ENCODE measurements around the gene CDH23.

Gene CDH23

DNA sequence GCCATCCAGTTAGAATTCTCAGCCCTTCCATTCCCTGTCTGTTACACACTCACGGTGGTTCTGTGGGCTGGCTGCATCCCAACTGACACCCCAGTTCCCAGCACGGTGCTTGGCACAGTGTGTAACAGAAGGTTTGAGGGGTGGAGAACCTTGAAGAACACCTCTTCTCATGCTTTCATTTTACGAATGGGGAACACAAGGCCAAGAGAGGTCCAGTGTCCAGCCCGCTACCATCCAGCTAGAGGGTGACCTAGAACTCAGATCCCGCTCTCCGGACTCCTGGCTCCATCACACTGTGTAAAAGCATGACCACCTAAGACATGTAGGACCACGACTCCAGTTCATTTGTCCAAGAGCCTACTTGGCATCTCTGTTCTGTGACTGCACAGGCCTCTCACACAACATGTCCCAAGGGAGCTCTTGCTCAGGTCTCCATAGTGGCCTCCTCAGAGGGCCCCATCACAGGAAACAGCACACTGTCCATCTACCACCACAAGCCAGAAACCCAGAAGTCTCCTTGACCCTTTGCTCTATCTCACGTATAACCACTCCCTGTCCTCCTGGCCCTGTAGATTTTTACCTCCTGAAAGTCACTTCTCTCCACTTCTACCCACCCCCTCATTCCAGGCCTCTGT, 2.8 kb upstream of the CDH23 start:
- no peak for FAIRE-seq

DNA sequence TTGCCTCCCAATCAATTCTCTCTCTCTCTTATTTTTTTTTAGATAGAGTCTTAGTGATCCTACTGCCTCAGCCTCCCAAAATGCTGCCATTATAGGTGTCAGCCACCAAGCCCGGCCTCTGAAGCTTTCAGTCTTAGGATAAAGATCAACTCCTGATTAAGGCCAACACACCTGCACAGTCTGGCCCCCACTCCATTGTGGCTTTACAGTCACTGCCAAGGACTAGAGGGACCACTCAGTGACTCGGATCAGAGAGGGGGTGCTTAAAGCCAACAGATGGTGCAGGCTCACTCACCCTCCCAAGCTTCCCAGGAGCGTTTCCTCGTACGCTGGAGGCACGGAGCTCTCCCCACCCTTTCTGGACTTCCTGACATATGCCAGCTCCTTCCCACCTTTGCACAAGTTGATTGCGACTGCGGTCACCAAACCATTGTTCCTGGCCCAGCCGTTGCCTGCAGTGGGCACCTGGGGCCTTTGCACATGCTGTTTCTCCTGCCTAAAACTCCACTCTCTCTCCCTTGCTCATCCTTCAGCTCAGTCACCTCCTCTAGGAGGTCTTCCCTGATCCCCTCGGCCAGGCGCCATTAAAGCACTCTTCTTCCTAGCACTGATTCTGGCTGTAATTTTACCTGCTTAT, 1.7 kb upstream of the CDH23 start:
- no peak for FAIRE-seq

DNA sequence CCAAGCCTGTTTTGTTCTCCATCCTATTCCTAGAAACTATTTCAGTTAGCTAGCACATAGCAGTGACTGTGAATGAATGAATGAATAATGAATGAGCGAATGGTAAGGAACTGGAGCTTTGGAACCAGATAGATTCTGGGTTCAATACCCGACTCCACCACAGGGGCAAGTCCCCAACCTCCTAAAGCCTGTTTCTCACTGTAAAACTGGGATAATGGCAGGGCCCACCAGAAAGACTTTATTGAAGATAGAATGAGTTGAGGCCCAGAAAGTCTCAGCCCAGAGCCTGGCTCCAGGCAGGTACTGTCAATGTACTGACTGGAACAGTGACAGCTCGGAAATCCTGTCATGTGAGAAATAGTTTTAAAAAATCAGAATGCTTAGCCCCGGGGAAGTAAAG, 1.1 kb upstream of the CDH23 start:
- FAIRE-seq, result no peak

DNA sequence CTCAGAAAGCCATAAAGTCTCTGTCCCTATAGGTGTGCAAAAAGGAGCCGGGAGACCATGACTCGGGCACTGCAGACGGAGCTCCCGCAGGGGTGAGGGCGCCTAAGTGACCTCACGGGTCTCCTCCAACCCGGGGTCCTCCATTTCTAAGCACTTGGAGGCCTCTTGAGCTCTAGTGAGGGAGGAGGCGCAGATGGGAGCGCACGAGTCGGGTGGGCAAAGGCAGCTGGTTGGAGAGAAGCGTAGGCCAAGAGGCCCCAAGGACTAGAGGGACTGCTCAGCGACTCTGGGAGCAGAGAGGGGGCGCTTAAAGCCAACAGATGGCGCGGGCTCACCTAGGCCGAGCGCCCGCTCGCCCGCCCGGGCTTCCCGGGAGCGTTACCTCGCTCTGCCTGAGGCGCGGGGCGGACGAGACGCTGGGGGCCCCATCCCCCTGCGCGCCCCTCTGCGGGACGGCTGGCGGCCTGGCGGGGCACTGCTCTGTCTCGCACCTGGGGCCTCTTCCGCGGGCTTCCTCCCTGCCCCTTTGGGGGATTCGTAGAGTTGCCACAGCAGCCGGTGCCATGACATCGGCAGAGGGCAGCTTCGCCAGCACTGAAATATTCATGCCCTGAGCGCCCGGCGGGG, 523 bp upstream of the CDH23 start:
- no peak for FAIRE-seq

DNA sequence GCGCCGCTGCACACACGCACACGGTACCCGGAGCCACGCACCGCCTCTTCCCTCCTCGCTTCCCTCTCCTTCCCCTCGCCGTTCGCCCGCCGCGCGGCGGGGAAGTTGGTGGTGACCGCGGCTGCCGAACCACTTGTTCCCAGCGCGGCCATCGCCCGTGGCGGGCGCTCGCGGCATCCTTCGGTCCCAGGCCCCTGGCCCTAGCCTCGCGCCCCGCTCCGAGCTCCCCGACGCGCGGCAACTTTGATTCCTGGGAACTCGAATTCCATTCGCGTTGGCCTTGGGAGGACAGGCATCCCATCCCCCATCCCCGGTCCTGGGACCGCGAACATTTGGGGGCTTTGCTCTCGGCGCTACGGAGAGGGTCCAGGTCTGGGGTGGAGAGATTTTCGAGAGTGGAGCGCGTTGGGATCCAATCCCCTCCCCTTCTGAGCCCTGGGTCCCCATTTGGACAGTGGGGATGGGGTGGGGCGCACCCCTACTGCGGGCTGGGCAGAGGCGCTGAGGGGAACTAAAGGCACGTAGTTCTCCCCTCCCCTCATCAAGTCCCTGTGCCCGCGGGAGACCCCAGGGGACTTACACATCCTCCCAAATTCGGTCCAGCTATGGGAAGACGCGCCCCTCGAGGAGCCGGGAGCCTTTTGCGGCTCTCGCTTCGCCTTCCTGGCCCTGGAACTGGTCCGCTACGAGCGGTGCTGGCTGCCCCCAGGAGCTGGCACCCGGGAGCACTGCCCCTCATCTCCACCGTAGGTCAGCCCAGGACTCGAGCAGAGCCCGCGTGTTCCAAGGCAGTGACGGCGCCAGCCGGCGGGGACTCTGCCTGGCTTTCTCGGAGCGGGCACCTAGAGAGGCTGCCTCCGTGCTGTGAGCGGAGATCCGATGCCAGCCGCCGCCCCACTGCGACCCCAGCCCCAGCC, 834 bp downstream of the CDH23 start:
- no peak for FAIRE-seq

DNA sequence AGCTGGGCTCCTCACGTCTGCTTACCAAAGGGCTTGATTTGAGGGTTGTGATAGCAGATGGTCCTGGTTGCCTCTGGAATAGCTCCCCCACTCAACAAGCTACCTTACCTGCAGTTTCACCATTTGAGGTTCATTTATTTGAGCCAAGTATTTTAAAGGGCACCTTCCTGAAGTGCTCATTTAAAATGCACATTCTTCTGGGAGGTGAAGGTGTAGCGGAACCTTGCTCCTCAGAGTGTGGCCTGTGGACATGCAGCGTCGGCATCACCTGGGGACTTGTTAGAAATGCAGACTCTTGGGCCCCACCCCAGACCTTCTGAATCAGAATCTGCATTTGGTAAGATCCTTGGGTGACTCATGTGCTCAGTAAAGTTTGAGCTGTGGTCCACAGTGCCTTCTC, 2.3 kb downstream of the CDH23 start:
- no peak for FAIRE-seq

DNA sequence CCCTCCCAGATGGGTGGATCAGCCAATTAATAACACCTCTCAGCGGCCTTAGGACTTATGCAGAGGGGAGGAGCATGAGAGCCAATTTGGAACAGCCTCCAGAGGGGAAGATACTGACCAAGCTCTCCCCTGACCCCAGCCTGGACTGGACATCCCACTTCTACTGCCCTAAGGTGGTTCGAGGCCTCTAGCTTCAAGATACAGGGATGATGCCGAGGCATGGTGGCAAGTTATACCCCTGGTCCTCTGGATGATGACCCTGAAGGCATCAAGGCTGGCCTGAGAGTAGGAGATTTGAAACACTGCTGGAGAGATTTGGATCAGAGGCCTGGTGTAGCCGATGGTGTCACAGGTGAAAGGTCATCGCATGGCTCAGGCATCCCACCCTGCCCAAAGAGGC, 3.2 kb downstream of the CDH23 start:
- no peak for FAIRE-seq

DNA sequence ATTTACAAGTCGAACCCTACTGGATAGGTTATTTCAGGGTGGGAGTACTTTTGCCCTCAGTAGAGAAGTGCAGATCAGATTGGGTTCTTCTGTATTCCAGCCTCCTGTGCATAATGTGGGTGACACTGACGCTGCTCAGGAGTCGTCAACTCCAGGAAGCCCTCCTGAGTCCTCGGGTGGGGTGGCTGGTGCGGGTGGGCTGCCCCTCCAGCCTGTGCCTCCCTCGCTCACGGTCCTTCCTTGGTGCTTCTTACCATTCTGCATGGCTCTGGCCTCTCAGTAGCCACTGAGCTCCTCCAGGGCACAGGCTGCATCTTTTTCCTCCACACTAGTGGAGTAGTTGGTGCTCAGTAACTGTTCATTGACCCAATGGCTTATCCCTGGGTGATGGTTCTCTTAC, 4.3 kb downstream of the CDH23 start:
- no peak for FAIRE-seq

DNA sequence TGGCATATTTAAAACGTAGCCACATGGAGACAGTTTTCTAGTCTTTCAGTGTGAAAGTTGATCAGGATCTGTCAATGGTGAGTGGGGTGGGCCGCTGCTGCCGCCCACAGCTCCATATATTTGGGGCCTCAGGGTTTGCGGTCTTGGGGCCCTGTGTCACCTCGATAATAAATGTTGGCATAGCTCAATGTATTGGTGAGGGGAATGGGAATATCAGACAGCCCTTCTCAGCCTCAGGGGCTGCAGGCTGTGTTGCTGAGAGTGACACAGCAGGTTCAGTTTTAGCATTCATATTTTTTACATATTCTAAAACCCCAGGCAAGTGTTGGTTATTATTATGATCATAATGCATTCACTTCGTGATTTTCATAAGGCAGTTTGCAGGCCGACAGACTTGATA, 5.3 kb downstream of the CDH23 start:
- no peak for FAIRE-seq

DNA sequence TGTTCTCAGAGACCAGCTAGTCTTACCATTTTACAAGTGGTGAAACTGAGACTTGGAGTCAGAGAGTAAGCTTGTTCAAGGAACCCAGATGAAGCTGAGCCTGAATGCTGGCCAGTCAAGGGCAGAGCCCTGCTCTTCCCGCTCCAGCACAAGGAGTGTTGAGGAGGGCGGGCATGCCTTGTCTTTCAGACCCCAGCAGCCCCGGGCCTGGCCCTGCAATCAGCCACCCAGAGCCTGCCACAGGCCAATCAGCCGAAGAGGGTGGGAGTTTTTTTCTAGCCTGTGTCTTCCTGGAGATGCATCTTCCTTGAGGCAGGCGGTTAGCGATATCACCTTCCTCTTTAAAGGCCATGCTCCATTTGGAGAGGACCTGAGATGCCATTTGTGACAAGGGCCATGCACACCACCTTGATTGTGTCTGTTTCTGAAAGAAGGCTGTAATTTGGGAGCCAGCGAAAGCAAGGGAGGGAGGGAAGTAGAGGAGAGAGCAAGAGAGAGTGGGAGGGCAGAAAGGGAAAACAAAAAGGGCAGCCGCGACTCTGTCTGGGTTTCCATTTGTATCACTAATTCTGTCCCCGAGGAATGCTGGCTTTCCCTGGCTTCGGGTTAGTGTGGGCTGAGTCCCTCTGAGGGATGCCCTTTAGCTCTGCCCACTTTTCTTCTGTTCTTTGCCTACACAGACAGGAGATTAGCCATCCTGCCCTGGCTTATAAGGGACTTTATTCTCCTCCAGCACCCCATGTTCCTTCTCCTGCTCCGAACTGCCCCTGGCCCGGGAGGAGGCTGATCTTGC, 8.0 kb downstream of the CDH23 start:
- no peak for FAIRE-seq

DNA sequence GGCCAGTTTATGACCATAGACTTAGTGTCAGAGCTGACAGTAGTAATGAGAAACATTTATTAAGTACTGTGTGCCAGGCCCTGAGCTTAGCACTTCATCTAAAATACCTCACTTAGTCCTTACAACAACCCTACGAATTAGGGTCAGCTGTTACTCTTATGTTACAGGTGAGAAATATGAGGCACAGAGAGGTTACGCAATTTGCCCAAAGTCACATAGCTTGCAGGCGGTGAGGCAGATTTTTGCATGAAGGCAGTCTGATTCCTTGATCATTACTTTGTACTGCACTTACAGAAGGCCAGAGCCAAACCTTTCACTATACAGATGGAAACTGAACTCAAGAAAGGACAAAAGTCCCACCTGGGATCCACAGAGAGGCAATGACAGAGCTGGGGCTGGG, 10.2 kb downstream of the CDH23 start:
- FAIRE-seq, result no peak

DNA sequence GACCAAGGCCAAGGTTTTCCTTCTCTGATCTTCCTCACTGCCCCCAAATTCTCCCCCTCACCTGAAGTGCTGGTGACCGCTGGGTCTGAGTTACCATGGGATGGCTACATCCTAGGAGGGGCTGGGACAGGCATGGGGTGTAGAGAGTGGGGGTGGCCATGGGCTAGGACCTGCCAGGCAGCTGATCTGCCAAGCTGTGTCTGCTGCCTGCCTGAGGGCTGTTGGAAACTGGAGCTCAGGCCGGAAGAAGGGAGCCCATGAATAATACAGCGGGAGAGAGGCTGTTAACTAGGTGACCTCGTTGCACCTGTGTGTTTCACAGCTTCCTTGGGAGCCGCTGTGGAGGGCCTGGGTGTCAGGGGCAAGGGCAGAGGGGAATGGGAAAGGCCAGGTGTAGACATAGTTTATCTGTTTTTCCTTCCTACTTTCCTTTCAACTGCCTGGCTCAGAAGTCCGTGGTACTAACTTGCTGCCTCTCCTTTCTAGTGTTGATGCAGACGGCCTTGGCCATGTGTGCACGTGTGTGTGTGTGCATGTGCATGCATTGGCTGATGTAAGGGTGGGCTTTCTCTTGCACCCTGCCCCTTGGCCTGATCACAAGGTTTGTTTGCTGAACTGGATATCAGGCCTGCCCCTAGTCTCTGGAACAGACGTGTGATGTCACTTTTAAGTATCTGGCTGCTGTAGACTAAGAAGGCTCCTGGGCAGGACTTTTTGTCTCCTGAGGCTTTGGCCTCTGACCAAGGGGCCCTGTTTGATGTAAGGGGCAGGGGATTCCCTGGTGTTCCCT, 11.9 kb downstream of the CDH23 start:
- FAIRE-seq, result no peak

DNA sequence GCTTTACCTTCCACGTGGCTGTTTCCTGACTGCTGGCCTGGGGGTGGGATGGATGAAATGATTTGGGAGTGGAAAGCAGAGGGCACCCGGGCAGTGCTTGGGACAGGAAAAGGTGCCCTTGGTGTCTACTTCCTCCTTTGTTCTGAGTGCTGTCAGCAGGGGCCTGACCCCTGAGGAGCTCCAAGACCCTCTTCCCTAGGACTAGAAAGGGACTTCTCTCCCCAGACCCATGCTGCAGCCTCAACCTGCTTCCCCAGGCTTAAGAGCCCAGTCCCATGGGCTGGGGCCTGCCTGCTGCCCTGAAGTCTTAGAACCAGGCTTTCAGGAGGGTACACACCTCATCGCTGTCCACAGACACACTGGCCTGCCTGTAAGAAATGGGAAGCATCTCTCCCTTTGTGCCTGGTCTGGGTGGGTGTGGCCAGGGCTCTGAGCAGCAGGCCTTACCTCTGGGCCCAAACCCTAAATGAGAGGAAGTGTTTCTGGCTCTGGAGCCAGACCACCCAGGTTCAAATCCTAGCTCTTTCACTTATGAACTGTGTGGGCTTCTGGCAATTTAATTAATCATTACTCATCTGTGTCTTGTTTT, 12.9 kb downstream of the CDH23 start:
- FAIRE-seq, result no peak

DNA sequence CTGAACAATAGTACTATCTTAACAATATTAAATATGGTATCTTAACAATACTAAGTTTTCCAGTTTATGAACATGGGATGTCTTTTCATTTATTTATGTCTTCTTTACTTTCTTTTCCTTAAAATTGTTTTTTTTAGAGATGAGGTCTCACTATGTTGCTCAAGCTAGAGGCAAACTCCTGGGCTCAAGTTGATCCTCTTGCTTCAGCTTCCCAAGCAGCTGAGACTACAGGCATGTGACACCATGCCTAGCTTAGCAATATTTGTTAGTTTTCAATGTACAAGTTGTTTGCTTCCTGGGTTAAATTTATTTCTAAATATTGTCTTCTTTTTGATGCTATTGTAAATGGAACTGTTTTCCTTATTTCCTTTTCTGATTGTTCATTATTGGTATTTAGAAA, 16.9 kb downstream of the CDH23 start:
- no peak for FAIRE-seq

DNA sequence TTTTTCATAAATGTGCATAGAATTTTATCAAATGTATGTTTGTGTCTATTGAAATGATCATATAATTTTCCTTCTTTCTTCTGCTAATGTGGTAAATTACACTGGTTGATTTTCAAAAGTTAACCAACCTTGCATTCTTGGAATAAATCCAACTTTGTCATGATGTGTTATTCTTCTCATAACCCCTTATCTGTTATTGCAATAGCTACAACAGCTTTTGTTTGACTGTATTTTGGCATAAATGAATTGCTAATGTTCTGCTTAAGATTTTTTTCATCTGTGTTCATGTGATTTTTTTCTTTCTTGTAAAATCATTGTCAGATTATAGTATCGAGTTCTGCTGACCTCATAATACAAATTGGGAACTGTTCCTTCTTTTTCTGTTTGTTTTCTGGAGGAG, 17.6 kb downstream of the CDH23 start:
- FAIRE-seq, result no peak

DNA sequence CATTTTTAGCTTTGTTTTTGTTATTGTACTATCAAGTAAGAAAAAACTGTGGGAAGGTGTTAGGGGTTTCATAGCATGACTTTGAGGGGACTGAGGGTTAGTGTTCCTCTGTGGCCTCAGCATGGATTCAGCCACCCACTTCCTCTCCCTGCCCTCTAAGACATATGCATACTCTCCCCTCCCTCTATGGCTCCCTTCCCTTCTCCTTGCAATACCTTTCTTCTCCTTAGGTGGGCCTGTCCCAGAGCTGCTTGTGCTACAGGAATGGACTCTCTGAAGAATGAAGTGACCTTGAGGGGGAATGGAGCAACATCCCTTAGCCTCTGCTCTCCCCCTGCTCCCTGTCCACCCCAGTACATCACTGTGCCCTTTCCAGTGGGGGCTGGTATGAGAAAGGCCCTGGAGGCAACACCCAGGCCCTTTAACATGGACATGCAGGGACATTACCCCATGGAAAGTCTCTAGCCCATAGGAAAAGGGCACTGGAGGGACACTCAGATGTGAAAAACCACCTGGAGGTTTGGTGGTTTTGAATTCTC, 22.4 kb downstream of the CDH23 start:
- FAIRE-seq, result no peak

DNA sequence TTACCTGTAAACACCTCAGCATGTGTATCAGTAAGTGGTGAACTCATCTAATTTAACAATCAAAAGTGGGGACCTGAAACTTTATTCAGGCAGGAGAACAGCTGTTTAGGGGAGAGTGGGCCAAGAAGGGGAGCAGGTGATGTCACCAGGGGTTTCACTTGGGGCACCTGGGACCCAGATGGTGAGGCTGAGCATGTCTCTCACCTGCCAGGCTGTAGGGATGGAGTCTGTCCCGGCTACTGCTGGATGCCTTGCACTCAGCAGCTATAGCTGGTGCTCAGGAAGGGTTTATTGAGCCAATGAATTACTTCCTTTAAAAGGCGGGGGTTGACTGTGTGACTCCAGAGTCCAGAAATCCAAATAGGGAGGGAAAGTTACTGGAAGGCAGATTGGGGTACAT, 23.0 kb downstream of the CDH23 start:
- FAIRE-seq, result no peak

DNA sequence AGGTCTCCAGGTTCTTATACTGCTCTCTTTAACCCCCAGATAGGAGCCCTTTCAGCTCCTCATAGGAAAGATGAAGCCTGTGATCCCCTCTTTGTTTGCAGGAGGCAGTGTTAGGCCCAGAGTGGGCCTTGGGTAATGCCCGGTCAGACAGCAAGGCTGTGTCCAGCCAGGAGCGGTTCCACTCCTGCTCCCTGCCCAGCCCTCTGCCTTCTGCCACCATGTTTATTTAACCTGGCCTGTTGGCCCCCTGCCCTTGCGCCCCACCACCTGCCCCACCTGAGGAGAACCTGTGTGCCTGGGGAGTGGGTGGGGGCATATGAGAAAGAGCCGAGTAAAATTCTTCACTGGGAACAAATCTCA, 24.3 kb downstream of the CDH23 start:
- no peak for FAIRE-seq

DNA sequence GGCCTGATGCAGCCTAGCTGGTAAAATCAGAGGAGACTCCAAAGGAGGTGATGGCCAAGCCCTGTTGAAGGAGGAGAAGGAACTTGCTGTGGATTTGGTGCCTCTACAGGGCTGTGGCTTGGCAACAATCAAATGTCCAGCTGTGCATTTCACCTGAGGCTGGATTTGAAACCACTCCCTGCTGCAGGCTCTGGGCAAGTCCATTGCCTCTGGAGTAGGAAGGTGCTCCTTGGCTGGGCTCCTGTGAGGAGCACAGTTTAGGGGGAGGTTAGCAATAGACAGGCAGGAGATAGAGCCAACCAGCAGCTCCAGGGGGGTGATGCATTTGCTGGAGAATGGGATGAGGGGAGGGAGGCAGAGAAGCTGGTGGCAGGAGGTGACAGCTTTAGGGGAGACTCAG, 26.5 kb downstream of the CDH23 start:
- FAIRE-seq, result no peak

DNA sequence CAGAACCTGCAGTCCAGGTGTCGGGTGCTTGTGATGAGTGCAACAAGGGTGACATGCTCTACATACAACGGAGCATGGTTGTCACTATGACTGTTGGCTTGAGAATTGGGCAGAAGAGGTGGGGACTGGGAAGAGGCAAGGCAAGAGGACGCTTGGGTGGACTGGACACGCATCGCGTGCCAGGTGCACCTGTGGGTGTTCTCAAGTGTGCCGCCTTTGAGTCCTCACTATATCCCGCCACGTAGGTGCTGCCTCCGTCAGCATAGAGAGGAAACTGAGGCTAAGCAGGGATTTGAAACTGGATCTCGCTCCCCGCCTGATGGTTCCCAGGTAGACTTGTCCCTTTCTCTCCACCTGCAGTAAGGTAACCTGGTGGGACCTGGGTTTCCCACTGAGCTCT, 27.2 kb downstream of the CDH23 start:
- no peak for FAIRE-seq

DNA sequence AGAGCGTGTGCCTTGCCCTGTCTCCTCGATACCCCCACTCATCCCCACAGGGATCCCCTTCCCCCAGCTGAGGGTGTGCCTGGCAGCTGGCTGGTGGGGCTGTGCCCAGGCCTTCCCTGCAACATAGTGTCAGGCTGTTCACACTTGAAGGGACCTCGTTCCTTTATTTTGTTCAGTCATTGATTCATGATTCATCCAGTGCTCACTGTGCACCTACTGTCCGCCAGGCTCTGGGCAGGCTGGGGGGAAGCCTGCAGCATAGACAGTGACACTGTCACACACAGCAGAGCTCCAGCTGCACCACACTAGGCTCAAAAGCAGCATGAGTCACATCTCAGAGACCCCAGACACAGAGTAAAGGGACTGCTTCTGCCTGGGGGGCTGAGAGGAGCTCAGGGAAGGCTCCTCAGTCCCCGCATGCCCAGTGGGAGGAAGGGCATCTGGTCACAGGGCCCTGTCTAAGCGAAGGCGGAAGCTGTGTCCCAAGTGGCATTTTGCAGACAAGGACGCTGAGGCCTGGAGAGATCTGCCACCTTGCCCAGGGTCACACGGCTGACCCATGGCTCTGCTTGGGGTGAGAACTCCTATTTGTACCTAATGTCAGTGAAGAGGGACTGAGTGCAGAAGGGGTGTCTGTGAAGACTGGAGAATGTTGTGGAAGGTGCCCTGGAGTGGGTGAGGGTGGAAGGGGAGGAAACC, 27.9 kb downstream of the CDH23 start:
- FAIRE-seq, result no peak
